ENCODE results near the gene CD300LF.

CD300LF gene

DNA sequence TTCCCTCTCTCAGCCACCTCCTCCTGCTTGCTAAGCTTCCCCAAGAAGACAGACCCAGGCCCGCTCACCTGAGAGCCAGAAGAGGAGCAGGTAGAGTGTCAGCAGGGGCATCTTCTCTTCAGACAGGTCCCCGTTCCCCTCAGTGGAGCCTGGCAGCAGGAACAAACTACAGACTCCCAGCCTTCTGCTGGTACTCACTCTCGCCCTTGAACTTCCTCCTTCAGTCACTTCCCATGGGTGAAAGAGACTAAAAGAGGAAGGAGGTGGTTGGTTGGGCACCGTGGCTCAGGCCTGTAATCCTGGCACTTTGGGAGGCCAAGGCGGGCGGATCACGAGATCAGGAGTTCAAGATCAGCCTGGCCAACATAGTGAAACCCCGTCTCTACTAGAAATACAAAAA, at the start of gene CD300LF:
Gene CD300LF (minus strand): TSS at position 168 of the 400 bp plus-strand sequence. CDS start 57 bp downstream, at position 111.
- DNase-seq = no peak

- no peak for DNase-seq
Measured at GRCh38 chr17:74761931-74762330, 49.2 kb upstream of the CD300LF start.

DNA sequence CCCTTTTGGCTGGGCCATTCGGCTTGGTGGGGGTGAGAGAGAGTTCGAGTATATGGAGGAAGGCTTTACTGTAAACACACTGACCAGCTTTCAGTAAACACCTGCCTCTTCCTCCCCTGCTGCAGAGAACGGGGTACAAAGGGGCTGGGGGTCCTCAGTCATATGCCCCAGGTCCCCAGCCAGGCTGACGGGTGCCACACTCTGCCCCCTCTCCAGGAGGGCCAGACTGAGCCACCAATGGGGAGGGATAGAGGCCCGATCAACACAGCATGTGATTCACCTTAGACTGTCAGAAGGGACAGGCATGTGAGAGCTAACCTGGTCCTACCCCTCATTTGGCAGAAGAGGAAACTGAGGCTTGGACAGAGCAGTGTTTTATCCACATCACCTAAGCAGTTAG, 48.7 kb upstream of the CD300LF start:
- no peak for DNase-seq

GRCh38 chr17:74760404-74761105, 47.8 kb upstream of the CD300LF start:
- DNase-seq = no peak

DNA sequence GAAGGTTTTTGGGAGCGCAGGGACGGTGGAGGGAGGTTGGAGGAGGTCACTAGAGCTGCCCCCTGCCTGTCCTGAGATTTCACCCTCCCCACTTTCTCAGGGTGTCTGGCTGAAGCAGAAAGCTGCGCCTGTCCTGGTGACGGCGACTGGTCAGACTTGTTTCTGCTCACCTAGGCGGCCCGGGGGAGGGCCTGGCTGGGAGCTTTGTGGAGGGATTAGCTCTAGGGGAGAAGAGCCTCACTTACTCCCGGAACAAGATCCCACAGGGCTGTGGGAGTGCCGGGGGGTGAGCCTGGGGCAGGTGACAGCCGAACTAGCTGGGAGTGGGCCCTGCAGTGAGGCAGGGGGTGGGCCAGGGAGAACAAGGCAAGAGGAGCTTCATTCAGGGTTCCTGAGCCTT, 47.2 kb upstream of the CD300LF start:
- no peak for DNase-seq

GRCh38 chr17:74759243-74759801, 46.6 kb upstream of the CD300LF start:
- DNase-seq = no peak

GRCh38 chr17:74758848-74759168, 46.1 kb upstream of the CD300LF start:
- no peak for DNase-seq

GRCh38 chr17:74757931-74758847, 45.5 kb upstream of the CD300LF start:
- DNase-seq = no peak

DNA sequence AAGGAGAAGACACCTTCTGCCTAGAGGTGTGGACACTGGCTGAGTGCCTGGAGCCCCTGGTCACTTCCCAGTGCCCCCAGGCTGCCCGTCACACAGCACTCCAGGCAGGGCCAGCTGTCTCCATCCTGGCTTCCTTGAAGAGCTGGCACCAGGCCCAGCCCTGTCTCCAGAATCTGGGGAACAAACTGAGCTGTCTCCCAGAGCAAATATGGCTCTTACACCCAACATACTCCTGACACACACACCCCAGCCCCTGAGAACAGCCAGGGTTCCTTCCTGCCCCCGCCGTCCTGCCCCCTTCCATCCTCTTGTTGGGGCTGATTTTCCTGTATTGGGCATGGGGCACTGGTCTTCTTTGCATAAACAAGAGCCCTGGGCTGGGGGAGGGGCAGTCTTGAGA, 44.8 kb upstream of the CD300LF start:
- no peak for DNase-seq

GRCh38 chr17:74756891-74757290, 44.2 kb upstream of the CD300LF start:
- no peak for DNase-seq

DNA sequence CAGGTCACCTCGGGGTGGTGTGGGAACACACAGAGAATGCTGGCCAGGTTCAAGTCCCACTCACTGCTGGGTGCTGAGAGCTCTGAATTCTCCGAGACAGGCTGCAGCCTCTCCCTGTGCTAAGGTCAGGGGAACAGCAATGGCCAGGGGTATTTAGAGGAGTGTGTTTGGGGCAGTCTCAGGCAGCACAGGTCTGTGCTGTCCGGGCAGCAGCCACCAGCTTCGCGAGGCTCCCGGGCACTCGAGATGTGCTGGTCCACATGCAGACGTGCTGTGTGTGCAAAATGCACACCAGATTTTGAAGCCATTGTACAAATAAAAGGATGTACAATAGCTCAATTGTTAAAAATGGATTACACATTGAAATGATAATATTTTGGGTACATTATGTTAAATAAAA, 42.8 kb upstream of the CD300LF start:
- DNase-seq = no peak

- no peak for DNase-seq
Measured at GRCh38 chr17:74754832-74755231, 42.1 kb upstream of the CD300LF start.

GRCh38 chr17:74752822-74753401, 40.2 kb upstream of the CD300LF start:
- DNase-seq = no peak

GRCh38 chr17:74752415-74752814, 39.7 kb upstream of the CD300LF start:
- no peak for DNase-seq

DNA sequence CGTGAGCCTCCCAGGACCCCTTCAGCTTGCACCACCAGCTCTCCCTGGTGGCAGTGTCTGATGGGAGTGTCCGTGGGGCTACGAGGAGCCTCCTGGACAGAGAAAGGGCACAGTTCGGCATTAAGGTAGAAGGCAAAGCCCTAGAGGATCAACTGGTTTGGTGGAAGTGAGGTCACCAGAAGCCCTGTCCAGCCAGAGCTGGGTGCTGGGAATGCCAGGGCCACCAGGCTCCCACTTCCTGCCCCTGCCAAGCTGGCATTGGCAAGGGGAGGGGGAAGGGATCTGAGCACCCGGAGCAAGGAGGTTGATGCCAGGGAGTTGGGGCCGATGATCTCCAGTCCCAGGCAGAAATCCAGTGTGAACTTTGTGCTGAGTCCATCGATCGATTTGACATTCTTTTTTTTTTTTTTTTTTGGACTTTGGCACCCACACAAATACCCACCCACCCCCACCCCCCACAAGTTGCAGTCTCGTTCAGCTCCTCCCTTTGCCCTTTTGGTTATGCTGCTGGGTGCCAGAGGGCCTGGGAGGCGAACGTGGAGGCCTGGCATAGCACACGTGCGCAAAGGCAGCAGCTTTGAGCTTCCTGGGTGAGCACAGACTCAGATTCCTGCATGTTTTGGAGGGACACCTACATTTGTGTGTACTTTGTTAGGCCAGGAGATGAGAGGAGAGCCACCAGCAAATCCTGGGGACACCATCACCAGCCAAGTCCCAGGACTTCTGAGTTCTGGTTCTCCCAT, 37.8 kb upstream of the CD300LF start:
- DNase-seq = no peak

GRCh38 chr17:74750039-74750326, 37.3 kb upstream of the CD300LF start:
- DNase-seq = no peak

DNA sequence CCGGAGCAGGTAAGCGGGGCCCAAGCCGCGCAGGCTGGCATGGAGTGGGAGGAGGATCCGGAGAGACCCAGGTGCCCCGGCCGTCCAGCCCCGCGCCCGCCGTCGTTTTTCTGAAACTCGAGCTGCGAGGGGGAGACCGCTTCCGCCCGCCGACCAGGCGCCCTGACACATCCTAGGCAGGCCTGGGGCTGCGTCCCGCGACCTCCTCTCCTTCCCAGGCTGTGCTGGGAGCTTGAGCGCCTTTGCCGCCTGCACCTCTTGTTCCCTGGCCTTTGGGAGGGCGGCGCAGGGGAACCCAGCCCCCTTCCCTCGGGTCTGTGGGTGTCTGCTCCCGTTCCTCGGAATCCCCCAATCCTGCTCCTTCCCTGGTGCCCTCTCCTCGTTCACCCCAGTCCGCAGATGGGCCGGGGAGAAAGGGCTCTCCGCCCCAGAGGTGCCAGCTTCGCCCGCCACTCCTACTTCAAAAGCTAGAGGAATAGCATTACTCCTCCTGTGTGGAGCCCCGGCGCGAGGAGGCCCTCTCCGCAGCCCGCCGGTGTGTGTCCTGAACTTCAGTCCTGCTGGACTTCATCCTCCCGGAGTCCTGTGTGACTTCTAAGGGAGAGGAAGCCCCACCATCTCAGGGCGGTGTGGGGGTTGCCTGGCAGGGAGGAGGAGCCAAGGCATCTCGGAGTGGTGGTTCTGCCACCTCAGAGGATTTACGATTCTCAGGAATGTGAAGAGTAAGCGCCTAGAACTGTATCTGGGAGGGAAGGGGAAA, 36.7 kb upstream of the CD300LF start:
- no peak for DNase-seq

DNA sequence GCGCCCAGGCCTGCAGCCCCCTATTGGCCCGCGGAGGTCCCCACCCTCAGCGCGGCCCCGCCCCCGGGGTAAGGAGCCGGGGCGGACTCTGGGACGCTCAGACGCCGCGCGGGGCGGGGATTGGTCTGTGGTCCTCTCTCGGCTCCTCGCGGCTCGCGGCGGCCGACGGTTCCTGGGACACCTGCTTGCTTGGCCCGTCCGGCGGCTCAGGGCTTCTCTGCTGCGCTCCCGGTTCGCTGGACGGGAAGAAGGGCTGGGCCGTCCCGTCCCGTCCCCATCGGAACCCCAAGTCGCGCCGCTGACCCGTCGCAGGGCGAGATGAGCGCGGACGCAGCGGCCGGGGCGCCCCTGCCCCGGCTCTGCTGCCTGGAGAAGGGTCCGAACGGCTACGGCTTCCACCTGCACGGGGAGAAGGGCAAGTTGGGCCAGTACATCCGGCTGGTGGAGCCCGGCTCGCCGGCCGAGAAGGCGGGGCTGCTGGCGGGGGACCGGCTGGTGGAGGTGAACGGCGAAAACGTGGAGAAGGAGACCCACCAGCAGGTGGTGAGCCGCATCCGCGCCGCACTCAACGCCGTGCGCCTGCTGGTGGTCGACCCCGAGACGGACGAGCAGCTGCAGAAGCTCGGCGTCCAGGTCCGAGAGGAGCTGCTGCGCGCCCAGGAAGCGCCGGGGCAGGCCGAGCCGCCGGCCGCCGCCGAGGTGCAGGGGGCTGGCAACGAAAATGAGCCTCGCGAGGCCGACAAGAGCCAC, 36.0 kb upstream of the CD300LF start, which contains the start of gene NHERF1:
Gene NHERF1 (plus strand): TSS at position 100 of the 750 bp plus-strand sequence. CDS start 219 bp downstream, at position 319.
- peak; percentile 84 for DNase-seq

DNA sequence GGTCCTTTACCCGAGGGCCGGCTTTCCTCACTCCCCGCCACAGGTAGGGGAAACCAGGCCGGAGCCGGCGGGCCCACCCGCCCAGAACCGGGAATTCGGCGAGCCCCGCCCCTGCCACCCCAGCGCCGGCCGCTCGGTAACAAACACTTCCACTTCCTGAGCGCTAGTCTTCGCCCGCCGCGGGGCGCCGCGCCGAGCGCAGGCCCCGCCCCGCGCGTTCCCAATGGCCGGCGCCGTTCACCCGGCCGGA, 35.5 kb upstream of the CD300LF start:
- DNase-seq = no peak

DNA sequence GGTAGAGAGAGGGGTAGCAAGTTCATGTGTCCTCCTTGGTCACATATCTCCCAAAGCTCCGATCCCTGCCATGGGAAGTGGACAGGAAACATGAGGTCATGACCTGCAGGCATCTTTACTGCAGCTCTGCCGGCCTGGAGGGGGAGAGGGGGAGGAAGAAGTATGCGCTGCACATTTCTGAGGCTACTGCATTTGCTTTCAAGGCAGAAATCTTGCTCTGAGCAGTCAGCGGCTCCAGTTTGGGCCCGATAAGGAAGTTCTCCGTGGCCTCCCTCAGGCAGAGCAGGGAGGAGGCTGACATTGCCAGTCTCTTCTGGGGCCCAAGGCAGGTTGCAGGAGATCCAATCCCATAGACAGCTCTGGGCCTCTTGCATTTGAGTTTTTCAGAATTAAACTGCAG, 34.2 kb upstream of the CD300LF start:
- DNase-seq = no peak

GRCh38 chr17:74746376-74746775, 33.7 kb upstream of the CD300LF start:
- DNase-seq = no peak

All from amniotic stem cell (primary cell).